Bone marrow (tissue), 2 donors: ENCODE data around the gene CENPB.
A peak's percentile ranks its signal among the peaks of the same experiment; 100 is the strongest.

Experiments
- DNase-seq, 2 donors: peaks; one replicate each; lab custom pipeline; 2025; lab: John Stamatoyannopoulos, UW

The CENPB gene

DNA sequence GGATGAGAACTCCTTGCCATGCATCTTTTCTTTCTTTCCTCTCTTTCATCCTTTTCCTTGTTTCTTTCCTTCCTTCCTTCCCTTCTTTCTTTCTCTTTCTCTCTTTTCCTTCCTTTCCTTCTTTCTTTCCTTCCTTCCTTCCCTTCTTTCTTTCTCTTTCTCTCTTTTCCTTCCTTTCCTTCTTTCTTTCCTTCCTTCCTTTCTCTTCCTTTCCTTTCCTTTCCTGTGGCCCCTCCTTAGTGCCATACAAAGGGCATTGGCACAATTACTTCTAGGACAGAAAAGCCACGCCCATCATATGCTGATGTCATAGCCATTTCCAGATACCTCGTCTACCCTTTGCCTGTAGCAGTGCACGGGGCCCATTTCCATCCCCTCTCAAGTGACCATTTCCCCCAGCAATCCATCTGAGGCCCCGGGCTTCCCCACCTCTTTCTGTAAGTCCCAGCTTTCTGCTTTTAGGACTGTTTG, 2.2 kb upstream of the CENPB start:
- no peak for DNase-seq

DNA sequence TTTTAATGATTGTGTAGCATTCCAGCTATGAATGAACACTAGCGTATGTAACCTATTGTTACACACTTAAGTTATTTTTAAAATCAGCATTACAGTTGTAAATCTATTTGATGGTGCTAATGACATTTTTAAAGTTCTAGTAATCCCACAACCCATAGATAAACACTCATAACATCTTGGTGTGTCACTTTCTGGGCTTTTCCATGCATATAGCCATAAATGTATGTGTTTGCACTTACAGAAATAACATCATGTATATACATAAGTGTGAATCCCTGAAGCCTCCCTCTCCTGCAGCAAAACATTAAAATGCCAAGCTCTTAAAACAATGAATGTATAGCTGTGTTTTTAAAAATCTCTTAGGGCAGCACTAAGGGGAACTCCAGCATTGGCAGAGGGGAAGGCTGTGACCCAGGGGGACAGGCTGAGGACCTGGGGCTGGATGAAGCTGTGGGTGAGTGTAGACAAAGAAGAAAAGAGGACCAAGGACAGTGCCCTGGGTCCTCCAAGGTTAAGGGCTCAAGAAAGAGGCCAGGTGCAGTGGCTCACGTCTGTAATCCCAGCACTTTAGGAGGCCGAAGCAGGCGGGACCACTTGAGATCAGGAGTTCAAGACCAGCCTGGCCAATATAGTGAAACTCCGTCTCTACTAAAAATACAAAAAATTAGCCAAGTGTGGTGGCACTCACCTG, 929 bp upstream of the CENPB start:
- no peak for DNase-seq

DNA sequence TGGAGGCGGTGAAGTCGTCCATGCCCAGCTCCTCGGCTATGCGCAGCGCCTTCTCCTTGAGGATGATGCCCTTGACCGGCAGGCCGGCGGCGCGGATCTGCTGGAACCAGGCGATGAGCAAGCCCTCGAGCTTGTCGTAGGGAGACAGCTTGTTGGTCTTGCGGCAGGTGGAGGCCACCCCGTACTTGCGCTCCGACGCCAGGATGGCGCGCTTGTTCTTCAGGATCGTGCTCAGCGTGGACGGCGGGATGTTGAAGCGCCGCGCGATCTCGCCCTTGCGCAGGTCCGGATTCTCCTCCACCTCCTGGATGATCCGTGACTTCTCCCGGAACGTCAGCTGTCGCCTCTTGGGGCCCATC, 435 bp downstream of the CENPB start:
- no peak for DNase-seq

DNA sequence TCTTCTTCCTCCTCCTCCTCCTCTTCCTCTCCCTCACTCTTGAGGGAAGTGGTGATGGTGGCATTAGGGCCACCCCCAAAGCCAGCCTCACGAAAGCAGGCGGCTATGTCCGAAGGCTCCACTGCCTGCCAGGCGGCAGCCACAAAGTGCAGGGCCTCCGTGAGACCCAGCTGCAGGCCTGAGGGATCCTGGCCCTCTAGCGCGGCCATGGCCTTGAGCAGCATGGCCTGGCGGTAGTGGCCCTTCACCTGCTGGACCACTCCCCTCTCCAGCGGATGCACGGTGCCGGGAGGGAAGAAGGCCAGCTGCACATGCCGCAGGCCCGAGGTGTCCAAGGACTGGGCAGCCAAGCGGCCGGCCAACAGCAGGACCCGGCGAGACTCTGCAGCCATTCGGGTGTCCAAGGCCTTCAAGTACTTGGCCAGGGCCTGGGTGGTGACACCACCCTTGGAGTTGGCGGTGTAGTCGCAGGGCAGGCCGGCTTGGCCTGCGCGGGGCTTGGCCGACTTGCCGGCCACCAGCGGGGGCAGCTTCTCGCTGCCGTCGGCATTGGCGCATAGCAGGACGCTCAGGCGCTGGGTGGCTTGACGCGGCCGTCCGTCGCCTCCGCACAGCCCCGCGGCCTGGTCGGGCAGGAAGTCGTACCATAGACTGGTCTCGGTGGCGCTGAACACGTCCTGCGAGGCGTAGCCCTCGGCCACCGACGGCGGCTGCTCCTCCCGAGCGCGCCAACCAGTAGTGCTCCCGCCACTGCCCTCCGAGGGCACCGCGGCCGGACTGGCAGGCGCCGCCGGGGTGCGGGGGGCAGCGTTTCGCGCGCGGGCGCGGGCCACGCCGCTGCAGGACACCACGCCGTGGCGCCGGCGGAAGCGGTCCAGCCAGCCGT, 1.1 kb downstream of the CENPB start:
- DNase-seq = no peak

DNA sequence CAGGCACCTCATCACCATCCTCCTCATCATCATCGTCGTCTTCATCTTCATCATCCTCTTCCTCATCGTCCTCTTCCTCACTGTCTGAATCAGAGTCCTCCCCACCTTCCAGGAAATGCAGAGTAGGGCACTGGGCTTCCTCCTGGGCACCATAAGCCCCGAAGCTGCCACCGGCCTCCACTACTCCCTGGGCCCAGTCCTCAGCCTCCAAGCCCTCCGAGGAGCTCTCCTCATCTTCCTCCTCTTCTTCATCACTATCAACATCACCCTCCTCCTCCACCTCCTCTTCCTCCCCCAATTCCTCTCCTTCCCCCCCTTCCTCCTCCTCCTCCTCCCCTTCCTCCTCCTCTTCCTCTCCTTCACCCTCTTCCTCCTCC, 1.7 kb downstream of the CENPB start:
- no peak for DNase-seq

DNA sequence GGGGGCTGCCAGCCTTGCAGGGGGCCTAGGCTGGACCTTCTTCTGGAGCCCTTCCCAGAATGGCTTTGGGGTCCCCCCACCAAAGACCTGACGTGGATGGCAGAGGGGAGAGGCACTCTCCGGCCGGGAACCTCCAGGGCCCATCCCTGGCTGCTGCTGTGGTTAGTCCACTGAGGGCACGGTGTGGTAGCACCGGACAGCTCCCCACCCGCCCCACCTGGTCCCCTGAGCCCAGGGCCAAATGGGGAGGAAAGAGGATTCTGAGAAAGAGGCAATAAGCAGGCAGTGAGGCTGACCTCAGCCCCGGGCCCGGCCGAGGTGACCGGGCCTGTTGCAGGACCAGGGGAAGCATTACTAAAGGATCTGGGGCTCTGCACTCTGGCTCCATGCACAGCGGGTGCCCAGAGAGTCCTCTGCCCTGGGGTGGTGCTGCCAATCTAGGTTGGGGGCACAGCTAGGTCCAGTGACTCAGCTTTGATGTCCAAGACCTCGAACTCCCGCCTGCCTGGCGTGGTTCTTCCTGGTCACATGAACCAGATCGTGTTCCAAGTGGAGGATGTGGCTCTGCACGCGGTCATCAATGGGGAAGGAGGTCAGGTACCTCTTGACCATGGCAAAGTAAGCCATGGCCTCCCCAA, 2.2 kb downstream of the CENPB start:
- DNase-seq = no peak

DNA sequence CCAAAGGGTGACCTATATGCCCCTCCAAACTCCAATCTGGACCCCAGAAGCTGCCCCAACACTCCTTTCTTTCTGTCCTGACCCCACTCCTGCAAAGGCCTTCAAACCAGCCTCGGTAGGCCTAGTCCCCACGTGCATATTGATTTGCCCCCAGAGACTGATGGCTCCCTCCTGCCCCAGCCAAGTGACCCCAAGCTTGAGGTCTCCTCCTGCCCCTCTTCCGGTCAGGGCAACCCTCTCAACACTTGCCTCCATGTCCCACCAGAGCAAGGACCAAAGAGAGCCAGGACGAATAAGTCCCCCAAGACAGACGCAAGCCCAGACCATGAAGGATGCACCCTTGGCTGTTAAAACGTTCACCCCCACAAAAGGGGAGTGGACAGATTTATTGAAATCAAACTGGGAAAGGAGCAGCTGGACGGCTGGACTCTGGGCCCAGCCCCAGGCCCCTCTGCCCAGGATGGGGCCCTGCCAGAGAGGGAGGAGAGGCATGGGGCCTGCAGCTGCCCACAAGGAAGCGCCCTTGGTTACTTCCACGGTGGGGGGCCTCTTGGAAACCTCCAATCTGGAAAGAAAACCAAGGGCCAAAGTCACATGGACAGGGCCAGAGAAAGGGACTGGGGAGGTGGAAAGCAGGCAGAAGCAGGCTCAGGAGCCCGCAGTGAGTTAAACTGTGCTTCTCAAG, 2.9 kb downstream of the CENPB start:
- no peak for DNase-seq

DNA sequence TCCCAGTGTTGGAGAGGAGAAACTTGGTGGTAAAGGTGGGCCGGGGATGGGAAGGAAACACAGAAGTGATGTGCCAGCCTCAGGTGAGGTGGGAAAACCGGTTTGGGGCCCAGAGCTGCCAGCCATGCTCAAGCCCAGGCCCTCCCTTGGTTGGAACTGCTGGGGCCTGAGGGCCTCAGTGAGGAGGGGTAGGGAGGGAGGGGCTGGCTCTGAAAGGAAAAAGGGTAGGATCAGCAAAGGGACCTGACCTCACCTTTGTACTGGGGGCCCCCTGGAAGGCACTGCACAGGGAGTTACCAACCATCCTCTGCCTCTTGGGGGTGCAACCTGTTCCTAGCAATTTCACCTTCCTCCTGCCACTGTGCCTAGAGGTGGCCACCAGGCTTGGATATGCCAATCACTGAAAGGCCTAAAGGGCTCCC, 3.5 kb downstream of the CENPB start:
- no peak for DNase-seq

DNA sequence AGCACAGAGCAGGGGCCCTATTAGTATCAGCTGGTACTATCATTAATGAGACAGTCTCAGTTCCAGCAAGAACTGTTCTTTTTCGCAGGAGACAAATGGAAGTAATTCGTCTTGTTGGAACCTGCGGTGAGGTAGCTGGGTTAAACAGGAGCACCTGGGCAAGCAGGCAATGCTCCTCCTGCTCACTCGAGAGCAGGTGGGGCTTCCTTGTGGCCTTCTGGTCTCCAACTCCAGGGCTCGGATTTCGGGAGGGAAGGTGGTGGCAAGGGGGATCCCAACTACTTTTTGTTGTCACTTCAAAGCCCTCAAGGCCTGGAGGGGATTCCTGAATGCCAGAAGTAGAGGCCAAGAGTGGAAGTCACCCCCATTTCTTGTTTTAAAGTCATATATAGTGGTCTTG, 3.9 kb downstream of the CENPB start:
- no peak for DNase-seq

DNA sequence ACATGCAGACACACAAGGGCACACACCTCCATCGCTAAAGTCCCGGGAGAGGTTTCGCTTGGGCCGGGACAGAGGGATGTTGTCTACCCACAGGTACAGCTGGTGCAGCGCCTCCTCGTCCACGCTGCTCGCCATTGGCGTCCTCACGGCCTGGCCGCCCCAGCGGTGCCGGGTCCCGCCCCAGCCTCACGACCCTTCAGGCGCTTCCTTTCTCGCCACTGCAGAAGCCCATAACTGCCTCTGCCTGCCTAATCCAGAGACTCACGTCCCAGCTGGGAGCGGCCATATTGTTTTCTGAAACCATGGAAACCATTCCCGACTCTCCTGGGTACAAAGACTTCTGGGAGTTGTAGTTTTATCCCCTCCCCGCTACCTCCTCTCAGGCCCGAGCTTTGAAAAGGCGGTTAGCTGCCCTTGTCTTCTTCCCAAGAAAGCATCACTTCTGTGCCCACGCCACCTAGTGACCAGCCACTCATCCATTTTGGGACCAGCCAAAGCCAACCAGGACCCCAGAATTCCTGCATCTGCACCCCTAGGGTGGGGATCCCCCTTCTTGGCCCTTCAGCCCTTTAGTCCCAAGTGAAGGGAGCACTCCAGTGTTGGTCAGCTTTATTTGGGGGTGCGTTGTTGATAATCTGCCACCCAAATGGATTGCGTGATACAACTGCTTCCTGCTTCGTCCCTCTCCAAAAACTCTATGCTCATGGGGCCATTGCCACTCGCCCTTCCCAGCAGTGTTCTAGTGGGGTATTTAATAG, 5.2 kb downstream of the CENPB start, which contains the start of gene SPEF1:
TSS of gene SPEF1 (minus strand) at position 296 of the 758 bp plus-strand sequence. CDS start at position 135, 161 bp downstream.
- DNase-seq = peak; percentile 20 to 69

DNA sequence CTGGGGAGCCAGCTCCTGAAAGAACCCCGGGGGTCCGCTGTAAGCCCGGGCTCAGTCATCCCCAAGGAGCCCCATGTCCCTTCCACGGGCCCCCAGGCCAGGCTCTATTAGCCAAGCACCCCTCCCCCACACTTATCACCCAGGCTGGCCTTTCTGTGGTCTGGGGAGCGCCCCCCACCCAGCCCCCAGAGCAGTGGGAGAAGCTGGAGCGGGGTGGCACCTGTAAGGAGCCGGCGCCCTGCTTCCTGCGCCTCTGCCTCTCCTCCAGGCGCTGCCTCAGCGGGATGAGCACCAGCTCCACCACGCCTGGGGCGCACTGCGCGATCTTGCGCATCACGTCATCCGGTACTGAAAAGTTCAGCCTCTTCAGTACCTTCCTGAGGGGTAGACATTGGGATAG, 7.6 kb downstream of the CENPB start:
- no peak for DNase-seq

DNA sequence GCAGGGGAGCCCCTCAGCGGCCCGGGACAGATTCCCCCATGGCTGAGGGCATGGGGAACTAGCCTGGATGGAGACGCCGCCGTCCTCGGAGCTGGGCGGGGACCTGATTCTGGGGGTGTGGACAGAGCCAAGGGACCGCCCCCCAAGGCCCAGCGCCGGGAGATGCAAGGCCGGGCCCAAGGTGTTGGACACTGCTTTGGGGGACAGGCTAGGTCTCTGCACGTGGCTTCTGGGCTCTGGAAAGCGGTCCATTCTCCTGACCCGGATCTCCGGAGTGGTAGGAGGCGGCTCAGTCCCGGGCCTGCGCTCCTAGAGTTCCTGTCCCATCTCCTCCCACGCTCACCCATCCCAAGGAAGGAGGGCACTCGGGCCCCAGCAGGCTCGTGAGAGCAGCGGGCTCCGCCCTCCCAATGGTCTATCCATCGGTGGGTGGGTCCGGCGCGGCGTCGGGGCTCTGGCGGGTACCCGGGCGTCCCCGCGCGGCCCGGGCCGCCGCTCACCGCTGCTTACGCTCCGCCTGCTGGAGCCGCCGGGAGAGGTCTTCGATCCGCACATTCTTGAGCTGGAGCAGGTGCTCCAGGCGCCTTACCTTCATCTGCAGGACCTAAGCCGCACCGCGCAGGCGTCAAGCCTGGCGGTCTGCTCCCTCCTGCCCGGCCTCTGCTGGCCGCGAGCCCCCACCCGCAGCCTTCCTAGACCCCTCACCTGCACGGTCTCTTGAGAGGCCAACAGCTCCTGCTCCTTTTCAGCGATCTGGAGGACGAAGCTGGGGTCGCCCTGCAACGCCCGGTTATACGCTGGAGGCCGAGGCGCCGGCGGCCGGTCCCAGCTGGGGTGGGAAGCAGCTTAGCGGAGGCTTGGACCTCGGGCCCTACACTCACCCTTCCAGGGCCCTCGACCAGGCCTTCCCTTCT, 8.6 kb downstream of the CENPB start:
- DNase-seq = peak in 1 of 2 donors; percentile 36

DNA sequence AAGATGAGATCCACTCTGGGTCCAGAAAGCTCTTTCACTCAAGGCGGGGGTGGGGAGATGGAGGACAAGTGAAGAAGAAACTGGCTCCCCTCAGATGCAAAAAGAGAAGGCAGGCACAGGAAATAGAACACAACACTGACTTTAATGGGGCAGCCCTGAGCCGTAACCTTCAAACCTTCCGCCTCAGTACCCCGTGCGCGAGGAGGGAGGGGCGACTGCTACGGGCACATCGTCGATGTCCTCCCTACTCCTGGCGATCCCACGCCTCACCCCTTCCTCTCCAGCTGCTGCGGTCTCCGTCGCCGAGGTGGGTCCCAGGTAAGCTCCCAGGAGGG, 9.2 kb downstream of the CENPB start:
- DNase-seq = no peak

DNA sequence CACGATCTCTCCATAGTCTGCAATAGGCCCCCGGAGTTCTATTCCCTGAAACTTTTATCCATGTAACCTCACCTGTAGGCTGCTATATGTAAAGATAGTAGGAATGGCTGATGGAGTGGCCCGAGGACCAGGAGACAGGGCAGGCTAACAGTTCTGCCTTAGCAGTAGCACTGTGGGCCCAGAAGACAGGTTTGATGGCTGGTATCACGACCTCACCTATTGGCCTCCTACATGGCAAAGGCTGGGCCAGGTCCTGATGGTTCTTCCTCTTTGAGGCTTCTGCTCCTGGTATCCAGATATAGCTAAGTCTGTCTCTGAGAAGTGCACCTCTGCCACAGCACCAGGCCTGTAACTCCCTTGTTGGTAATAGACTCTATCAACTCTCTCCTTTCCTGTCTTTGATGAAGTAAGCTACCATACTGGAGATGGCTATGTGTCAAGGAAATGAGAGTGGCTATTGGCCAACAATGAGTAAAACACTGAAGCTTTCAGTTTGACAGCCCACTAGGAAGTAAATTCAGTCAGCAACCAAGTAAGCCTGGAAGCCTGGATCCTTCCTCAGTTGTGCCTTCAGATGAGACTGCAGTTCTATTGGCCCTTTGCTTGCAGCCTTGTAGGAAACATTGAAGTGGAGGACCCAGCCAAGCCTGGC, 11.0 kb downstream of the CENPB start:
- DNase-seq = no peak

DNA sequence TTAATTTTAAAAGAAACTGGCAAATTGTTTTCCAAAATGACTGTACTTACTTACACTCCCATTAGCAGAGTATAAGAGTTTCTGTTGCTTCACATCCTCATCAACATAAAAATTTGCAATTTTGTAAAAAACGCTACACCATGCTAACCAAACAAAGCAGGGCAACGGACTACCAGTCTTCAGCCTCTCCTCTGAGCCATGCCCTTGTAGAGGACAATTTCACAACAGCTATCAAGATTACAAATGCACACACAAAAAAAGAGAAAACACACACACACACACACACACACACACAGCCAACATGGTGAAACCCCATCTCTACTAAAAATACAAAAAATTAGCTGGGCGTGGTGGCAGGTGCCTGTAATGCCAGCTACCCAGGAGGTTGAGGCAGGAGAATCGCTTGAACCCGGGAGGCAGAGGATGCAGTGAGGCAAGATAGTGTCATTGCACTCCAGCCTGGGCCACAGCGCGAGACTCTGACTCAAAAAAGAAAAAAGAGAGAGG, 14.9 kb downstream of the CENPB start:
- no peak for DNase-seq

DNA sequence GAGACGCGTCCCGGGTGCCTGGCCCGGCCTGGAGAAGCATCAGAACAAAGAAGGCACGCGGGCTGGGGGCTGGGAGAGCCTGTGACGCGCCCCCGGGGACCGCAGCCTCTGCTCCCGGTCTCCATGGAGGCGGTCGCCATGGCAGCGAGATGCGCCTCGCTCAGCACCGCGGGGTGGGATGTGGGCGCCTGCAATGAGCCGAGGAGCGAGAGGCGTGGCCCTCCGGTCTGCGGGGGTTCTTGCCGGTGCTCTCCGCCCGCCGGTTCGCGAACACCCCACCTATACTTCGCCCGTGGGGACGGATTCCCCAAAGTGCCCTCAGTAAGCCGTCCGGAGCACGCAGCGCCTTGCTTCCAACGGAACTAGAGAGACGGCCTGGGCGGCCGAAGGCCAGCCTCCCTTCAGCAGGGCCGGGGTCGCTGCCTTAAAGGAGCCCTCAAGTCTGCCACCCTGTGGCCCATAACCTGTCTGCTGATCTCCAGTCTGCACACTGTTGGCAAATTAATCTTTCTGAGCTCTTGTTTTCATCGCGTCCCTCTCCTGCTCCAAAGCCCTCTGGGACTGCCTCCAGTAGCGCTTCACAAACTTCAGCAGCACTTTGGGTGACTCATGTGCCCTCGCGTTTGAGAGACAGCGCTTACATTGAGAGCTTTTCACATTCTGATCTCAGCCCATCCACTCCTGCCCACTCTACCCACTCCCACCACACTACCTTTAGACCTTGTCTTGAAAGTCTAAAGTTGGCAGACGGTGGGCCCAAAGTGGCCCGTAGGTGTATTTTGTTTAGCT, 18.0 kb downstream of the CENPB start:
- peak; percentile 73 to 88 for DNase-seq

DNA sequence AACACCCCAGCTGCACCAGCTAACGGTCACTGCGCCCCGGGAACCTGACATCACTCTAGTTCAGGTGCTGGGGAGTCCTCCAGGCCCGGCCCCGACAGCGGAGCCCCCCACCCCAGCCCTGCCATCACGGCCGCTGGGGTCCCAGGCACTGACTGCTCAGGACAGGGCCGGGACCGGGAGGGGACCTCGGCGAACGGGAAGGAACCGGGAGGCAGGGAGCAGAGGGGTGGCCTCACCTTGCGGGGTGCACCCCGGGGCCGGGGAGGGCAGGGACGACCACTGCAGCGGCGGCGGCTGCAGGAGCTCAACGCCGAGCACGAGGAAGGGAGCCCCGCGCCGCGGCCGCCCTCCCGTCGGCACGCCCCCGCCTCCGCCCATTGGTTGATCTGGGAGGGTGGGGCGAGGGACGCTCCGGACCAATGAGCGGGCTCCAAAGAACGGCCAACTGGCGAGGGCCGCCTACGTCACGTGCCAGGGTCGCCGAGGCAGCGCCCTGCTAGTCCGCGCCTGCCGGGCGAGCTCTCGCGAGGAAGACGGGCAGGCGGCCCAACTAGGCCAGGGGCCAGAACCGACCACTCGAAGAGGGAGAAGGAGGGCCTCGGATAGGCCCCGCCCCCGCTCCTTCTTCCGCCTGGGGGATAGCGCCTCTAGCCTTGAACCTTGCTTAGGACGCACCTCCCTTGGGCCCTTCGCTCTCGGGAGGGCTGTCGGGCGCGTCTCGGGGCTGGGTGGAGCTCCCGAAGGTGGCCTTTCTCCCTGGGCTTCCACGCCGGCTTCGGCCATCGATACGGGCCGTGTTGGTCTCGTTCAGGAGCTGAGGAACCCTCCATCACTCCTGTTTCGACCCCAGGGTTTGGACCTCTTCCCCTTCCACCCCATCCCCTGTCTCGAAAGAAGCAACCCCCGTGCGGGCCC, 18.9 kb downstream of the CENPB start, which contains the start of gene ADISSP:
TSS of gene ADISSP (minus strand) at position 327 of the 915 bp plus-strand sequence. CDS start 7,653 bp downstream, outside the sequence.
- peak; percentile 79 to 89 for DNase-seq

DNA sequence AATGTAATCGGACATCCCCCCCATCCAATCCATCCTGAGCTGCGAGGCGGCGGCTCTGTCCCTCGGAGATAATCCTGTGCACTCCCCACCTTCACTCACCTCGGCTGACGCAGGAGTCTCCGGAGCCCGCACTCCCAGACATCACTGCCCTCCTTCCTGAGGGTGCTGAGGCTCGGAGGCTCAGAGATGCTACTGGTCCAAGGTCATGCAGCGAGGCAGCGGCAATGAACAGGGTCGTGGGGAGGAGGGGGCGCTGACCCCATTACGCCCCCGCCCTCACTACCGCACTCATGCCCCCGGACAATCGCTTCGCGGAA, 19.5 kb downstream of the CENPB start:
- DNase-seq = no peak
